B cell (primary cell): Measurements from ENCODE around the gene CAP1. TPM values are rescaled to one million over a fixed set of nuclear protein-coding genes. Genes with fewer than 3 reads are reported as not detected.
A peak's percentile ranks its signal among the peaks of the same experiment; 100 is the strongest.

Experiments
- ATAC-seq: fragments of 200-7000 bp; cut with Tn5 transposase; one replicate; pipeline ENCODE4 v1.10.0; 2021; ENCODE audit warnings: low read depth, mild to moderate bottlenecking, moderate number of reproducible peaks, moderate library complexity
- CTCF ChIA-PET: fragments of 350-600 bp; sonication (Branson Sonifier 250); formaldehyde crosslinking; loops from one replicate; lab custom pipeline; 2021; ENCODE audit warnings: antibody characterized with exemption, inconsistent platforms; lab: Charles Lee
- POLR2A ChIA-PET: fragments of 350-600 bp; sonication (Branson Sonifier 250); formaldehyde crosslinking; loops from one replicate; lab custom pipeline; 2021; ENCODE audit warnings: antibody characterized with exemption; lab: Charles Lee
- DNase-seq: peaks from one replicate; pipeline ENCODE4 v3.0.0; 2013
- H2AFZ ChIP-seq: 2 replicates; pipeline ENCODE4 v1.6.1; 2012; ENCODE audit warnings: mild to moderate bottlenecking, low read depth, low read length; ENCODE audit not compliant: insufficient read depth, poor library complexity, severe bottlenecking
- H3K27ac ChIP-seq, 2 donors: 1 replicate in 1 of 2; 2 replicates in 1 of 2; pipeline ENCODE4 v1.5.1; 2012 to 2013; ENCODE audit warnings: low read length in 2 of 2, mild to moderate bottlenecking in 2 of 2, moderate library complexity in 1 of 2
- H3K27me3 ChIP-seq, 4 experiments: fragments of 200-600 bp in 1 of 4; sonication (generic) in 1 of 4; replicated peaks in 1 of 4; 1 replicate in 2 of 4; 2 replicates in 2 of 4; pipeline versions ENCODE4 v1.6.1 to v1.7.0; 2013 to 2016; ENCODE audit warnings: low read length in 3 of 4, mild to moderate bottlenecking in 2 of 4, mixed read lengths in 1 of 4, moderate library complexity in 1 of 4; ENCODE audit not compliant: insufficient read depth in 4 of 4, control insufficient read depth in 3 of 4; ENCODE audit errors: control extremely low read depth in 1 of 4
- H3K36me3 ChIP-seq, 2 experiments: replicated peaks in 1 of 2; 1 replicate in 1 of 2; 2 replicates in 1 of 2; pipeline versions ENCODE4 v1.6.1 to v1.7.1; 2013; ENCODE audit warnings: low read length in 1 of 2; ENCODE audit not compliant: insufficient read depth in 2 of 2, control insufficient read depth in 1 of 2; ENCODE audit errors: control extremely low read depth in 1 of 2, extremely low read depth in 1 of 2
- H3K4me1 ChIP-seq, 2 donors: fragments of 200-600 bp in 1 of 2; sonication (generic) in 1 of 2; 1 replicate in 1 of 2; 2 replicates in 1 of 2; pipeline versions ENCODE4 v1.5.1 to v1.6.1; 2013 to 2017; ENCODE audit warnings: low read length in 2 of 2; ENCODE audit not compliant: control insufficient read depth in 2 of 2, insufficient read depth in 2 of 2
- H3K4me2 ChIP-seq: replicated peaks from 2 replicates; pipeline ENCODE3; 2012; ENCODE audit warnings: mild to moderate bottlenecking, low read depth, low read length; ENCODE audit not compliant: poor library complexity, severe bottlenecking
- H3K4me3 ChIP-seq, 5 experiments: fragments of 200-600 bp in 1 of 5; sonication (generic) in 1 of 5; 1 replicate in 3 of 5; 2 replicates in 2 of 5; pipeline versions ENCODE4 v1.5.1 to v1.7.0; 2011 to 2016; ENCODE audit warnings: low read length in 4 of 5, mild to moderate bottlenecking in 4 of 5, low read depth in 2 of 5, control low read depth in 1 of 5, moderate library complexity in 1 of 5; ENCODE audit not compliant: insufficient read depth in 1 of 5; ENCODE audit errors: control extremely low read depth in 1 of 5, extremely low read depth in 1 of 5
- H3K79me2 ChIP-seq: fragments of 200-600 bp; sonication (generic); one replicate; pipeline ENCODE4 v1.6.0; 2016; ENCODE audit warnings: low read length; ENCODE audit not compliant: control insufficient read depth, insufficient read depth
- H3K9ac ChIP-seq: fragments of 200-600 bp; sonication (generic); 2 replicates; pipeline ENCODE4 v1.6.1; 2017; ENCODE audit warnings: mild to moderate bottlenecking, low read length, moderate library complexity
- H3K9me3 ChIP-seq, 3 donors: one replicate each; pipeline versions ENCODE4 v1.6.1 to v1.7.1; 2013; ENCODE audit warnings: low read length in 2 of 3; ENCODE audit not compliant: control insufficient read depth in 2 of 3, insufficient read depth in 1 of 3; ENCODE audit errors: control extremely low read depth in 1 of 3
- H4K20me1 ChIP-seq: 2 replicates; pipeline ENCODE4 v1.6.0; 2012; ENCODE audit warnings: mild to moderate bottlenecking, low read length; ENCODE audit not compliant: insufficient read depth, control insufficient read depth, poor library complexity, severe bottlenecking
- H3K27ac Mint-ChIP-seq: one replicate; pipeline ENCODE4 v1.8.0; 2021; ENCODE audit warnings: mixed read lengths
- H3K27me3 Mint-ChIP-seq: one replicate; pipeline ENCODE4 v1.8.0; 2021; ENCODE audit warnings: mixed read lengths
- H3K4me1 Mint-ChIP-seq: one replicate; pipeline ENCODE4 v1.8.0; 2021; ENCODE audit warnings: mixed read lengths
- H3K4me3 Mint-ChIP-seq: one replicate; pipeline ENCODE4 v1.8.0; 2021; ENCODE audit warnings: mixed read lengths
- H3K9me3 Mint-ChIP-seq: one replicate; pipeline ENCODE4 v1.8.0; 2022; ENCODE audit warnings: mixed read lengths; ENCODE audit not compliant: insufficient read depth
- CTCF ChIP-seq: fragments of 200-600 bp; IDR thresholded peaks from one replicate; pipeline ENCODE4 v1.8.0; 2022; ENCODE audit warnings: antibody characterized with exemption, mild to moderate bottlenecking
- EZH2 ChIP-seq: IDR thresholded peaks from 2 replicates; pipeline ENCODE4 v1.6.1; 2012; ENCODE audit warnings: borderline replicate concordance, low read depth, mild to moderate bottlenecking, moderate library complexity, low read length; ENCODE audit not compliant: insufficient read depth, poor library complexity, severe bottlenecking
- WGBS: methylation state at CpG from one replicate; pipeline ENCODE4 v1.1.5; 2013; ENCODE audit warnings: missing lambda C conversion rate; ENCODE audit not compliant: insufficient coverage; 5-methylcytosine and 5-hydroxymethylcytosine counted together
- intact Hi-C: fragments of 100-400 bp; cut with micrococcal nuclease; formaldehyde crosslinking; loops from one replicate; pipeline ENCODE4 v1.10.0; 2022
- polyA plus RNA-seq: library from polyadenylated mRNA; depleted of rRNA; stranded (reverse); fragments of >200 nt; gene quantifications from 2 replicates; pipeline ENCODE4 v1.2.3, GENCODE V29; 2012
- total RNA-seq, 2 donors: library from RNA; stranded (reverse); fragments of 120-200 nt in 1 of 2; gene quantifications; 1 replicate in 1 of 2; 2 replicates in 1 of 2; pipeline versions ENCODE4 v1.2.3 to v1.2.4, GENCODE V29; 2013 to 2022

The CAP1 gene
- total and polyA plus RNA-seq, 2 donors (not counting 1 experiment from before 2014, with no cell fraction given) = 175 to 203 TPM

DNA sequence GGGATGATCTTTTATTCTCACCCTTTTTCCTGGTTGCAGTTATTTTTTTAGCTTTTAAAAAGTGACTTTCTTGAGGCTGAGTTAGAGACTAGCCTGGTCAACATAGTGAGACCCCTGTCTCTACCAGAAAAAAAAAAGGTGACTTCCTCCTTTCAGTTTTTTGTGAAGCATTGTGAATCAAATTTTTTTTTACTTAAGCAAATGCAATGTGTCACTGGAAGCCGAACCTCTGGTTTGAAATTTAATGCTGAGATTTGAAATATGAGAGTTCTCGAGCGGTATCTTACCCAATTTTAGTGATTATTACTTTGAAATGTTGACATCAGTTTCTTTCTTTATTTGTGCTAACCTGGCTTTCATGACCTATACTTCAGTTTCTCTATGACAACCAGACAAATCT, 3.6 kb downstream of the CAP1 start:
- H3K9ac ChIP-seq = peak overlapping the region; percentile 4
- ATAC-seq (no peak), DNase-seq (no peak)
- H3K4me3 ChIP-seq = peak overlapping the region in 2 of 5 experiments; percentile 11 to 19
- peak overlapping the region; percentile 89 for H3K4me2 ChIP-seq
- no peaks in the 10 kb centered on the region for H3K9me3 ChIP-seq
- no peaks in the 10 kb centered on the region for H3K27me3 Mint-ChIP-seq
- ChIA-PET POLR2A (no interaction called here), CTCF (no interaction called here)
- peaks cover 6 to 30% of the 10 kb centered on the region in 2 experiments for H3K36me3 ChIP-seq
- no peak overlapping the region for H2AFZ ChIP-seq
- intact Hi-C loops = loop anchor here (5.0 kb wide), 1 partner anchor 663 kb away; no protein-coding TSS in a partner anchor
- H3K79me2 ChIP-seq = peaks cover 86% of the 10 kb centered on the region
- peak overlapping the region in 1 of 2 donors; percentile 82 for H3K27ac ChIP-seq
- H3K4me1 Mint-ChIP-seq = peaks cover 76% of the 10 kb centered on the region
- H4K20me1 ChIP-seq = peaks cover 71% of the 10 kb centered on the region
- TF ChIP-seq CTCF (no peak), EZH2 (no peak)
- peak overlapping the region; percentile 76 for H3K27ac Mint-ChIP-seq
- no CpG with 5 or more reads among the region's 3 CpGs for WGBS
- no peaks in the 10 kb centered on the region for H3K9me3 Mint-ChIP-seq
- H3K4me3 Mint-ChIP-seq = peak overlapping the region; percentile 74
- H3K27me3 ChIP-seq = no peaks in the 10 kb centered on the region
- peaks cover 76% of the 10 kb centered on the region in 2 donors for H3K4me1 ChIP-seq

GRCh38 chr1:40045182-40045581, 4.7 kb downstream of the CAP1 start:
- intact Hi-C loops = no loop called here
- Mint-ChIP-seq H3K4me1 (peaks cover 80% of the 10 kb centered on the region), H3K27ac (no peak overlapping the region), H3K4me3 (peak overlapping the region; percentile 15), H3K27me3 (no peaks in the 10 kb centered on the region), H3K9me3 (no peaks in the 10 kb centered on the region)
- no peak overlapping the region for H3K4me3 ChIP-seq
- peaks cover 97% of the 10 kb centered on the region for H3K79me2 ChIP-seq
- ChIA-PET POLR2A (no interaction called here), CTCF (no interaction called here)
- no peaks in the 10 kb centered on the region for H3K27me3 ChIP-seq
- no peaks in the 10 kb centered on the region for H3K9me3 ChIP-seq
- TF ChIP-seq CTCF = no peak
- TF ChIP-seq EZH2 = no peak
- H2AFZ ChIP-seq = no peak overlapping the region
- H4K20me1 ChIP-seq = peaks cover 81% of the 10 kb centered on the region
- no peak for ATAC-seq
- H3K4me1 ChIP-seq = peaks cover 81 to 83% of the 10 kb centered on the region in 2 donors
- WGBS = 100% methylated on average over 2 of the region's 4 CpGs
- no peak for DNase-seq
- H3K36me3 ChIP-seq = peaks cover 8 to 39% of the 10 kb centered on the region in 2 experiments
- H3K27ac ChIP-seq = peak overlapping the region in 1 of 2 donors; percentile 59
- H3K9ac ChIP-seq = no peak overlapping the region
- peak overlapping the region; percentile 37 for H3K4me2 ChIP-seq
